ENCODE results near the gene LRRC34. TPM values are rescaled to one million over a fixed set of nuclear protein-coding genes. Genes with fewer than 3 reads are reported as not detected.

Gene LRRC34
- total and polyA plus RNA-seq, 2 experiments from 2014 or later, result 0.50 to 0.97 TPM

- Histone ChIP-seq H3K9me3 (ENCODE audit: low read depth) (no peaks in the 10 kb centered on the region), H3K4me3 (peak within 1 kb of the TSS; percentile 49), H3K79me2 (no peaks in the 10 kb centered on the region), H3K9me2 (replicated peaks; ENCODE audit: insufficient read depth) (no peaks in the 10 kb centered on the region), H4K20me1 (ENCODE audit: insufficient read depth, poor library complexity, severe bottlenecking) (no peaks in the 10 kb centered on the region), H3K4me2 (peak within 1 kb of the TSS; percentile 87), H2AFZ (peak within 1 kb of the TSS; percentile 78), H3K27ac (peak within 1 kb of the TSS; percentile 96), H3K27me3 (no peaks in the 10 kb centered on the region), H3K36me3 (replicated peaks; ENCODE audit: insufficient read depth, low read depth) (no peaks in the 10 kb centered on the region), H3K4me1 (ENCODE audit: insufficient read depth) (no peaks in the 10 kb centered on the region)
- peak; percentile 94 for DNase-seq (ENCODE audit: low spot score)
- TF ChIP-seq CTCF (IDR thresholded peaks at IDR 0.05; ENCODE audit: poor library complexity) (no peak), EZH2phosphoT487 (IDR thresholded peaks at IDR 0.05; ENCODE audit: low read depth, severe bottlenecking, unreplicated experiment) (no peak), EZH2 (IDR thresholded peaks at IDR 0.05; ENCODE audit: borderline replicate concordance) (no peak)
- 23% methylated on average over 38 of the region's 42 CpGs for WGBS (ENCODE audit: low lambda C conversion rate, missing lambda C conversion rate)
These were observed 47.7 kb downstream of the LRRC34 start, which contains the start of gene TERC for GRCh38 chr3:169764882-169765612. TERC (minus strand) TSS chr3:169765060.

- WGBS (ENCODE audit: low lambda C conversion rate, missing lambda C conversion rate), result 19% methylated on average over 40 of the region's 46 CpGs
- Histone ChIP-seq H3K27me3 (no peaks in the 10 kb centered on the region), H3K27ac (peak overlapping the region; percentile 96), H3K4me1 (ENCODE audit: insufficient read depth) (no peaks in the 10 kb centered on the region), H3K4me3 (peak overlapping the region; percentile 49), H3K9me2 (replicated peaks; ENCODE audit: insufficient read depth) (no peaks in the 10 kb centered on the region), H2AFZ (peak overlapping the region; percentile 62), H4K20me1 (ENCODE audit: insufficient read depth, poor library complexity, severe bottlenecking) (no peaks in the 10 kb centered on the region), H3K36me3 (replicated peaks; ENCODE audit: insufficient read depth, low read depth) (no peaks in the 10 kb centered on the region), H3K79me2 (no peaks in the 10 kb centered on the region), H3K9me3 (ENCODE audit: low read depth) (no peaks in the 10 kb centered on the region), H3K4me2 (peak overlapping the region; percentile 87)
- TF ChIP-seq CTCF (IDR thresholded peaks at IDR 0.05; ENCODE audit: poor library complexity) (no peak), EZH2 (IDR thresholded peaks at IDR 0.05; ENCODE audit: borderline replicate concordance) (no peak), EZH2phosphoT487 (IDR thresholded peaks at IDR 0.05; ENCODE audit: low read depth, severe bottlenecking, unreplicated experiment) (no peak)
- DNase-seq (ENCODE audit: low spot score), result peak; percentile 46
These were observed 48.3 kb downstream of the LRRC34 start for GRCh38 chr3:169764312-169764881.

GRCh38 chr3:169760479-169760878, 52.2 kb downstream of the LRRC34 start:
- TF ChIP-seq EZH2 (IDR thresholded peaks at IDR 0.05; ENCODE audit: borderline replicate concordance) (no peak), EZH2phosphoT487 (IDR thresholded peaks at IDR 0.05; ENCODE audit: low read depth, severe bottlenecking, unreplicated experiment) (no peak), CTCF (IDR thresholded peaks at IDR 0.05; ENCODE audit: poor library complexity) (no peak)
- H3K9me3 ChIP-seq (ENCODE audit: low read depth), result no peaks in the 10 kb centered on the region
- H3K27ac ChIP-seq, result no peak overlapping the region
- H3K27me3 ChIP-seq, result no peaks in the 10 kb centered on the region
- no peaks in the 10 kb centered on the region for H3K9me2 ChIP-seq (replicated peaks; ENCODE audit: insufficient read depth)
- no peak overlapping the region for H3K4me3 ChIP-seq
- WGBS (ENCODE audit: low lambda C conversion rate, missing lambda C conversion rate), result 89% methylated on average over 4 of the region's 4 CpGs
- no peak overlapping the region for H2AFZ ChIP-seq
- no peaks in the 10 kb centered on the region for H3K36me3 ChIP-seq (replicated peaks; ENCODE audit: insufficient read depth, low read depth)
- H3K79me2 ChIP-seq, result no peaks in the 10 kb centered on the region
- no peaks in the 10 kb centered on the region for H3K4me1 ChIP-seq (ENCODE audit: insufficient read depth)
- no peak overlapping the region for H3K4me2 ChIP-seq
- no peak for DNase-seq (ENCODE audit: low spot score)
- H4K20me1 ChIP-seq (ENCODE audit: insufficient read depth, poor library complexity, severe bottlenecking), result no peaks in the 10 kb centered on the region
